IMR-90 (cell line): ENCODE data around the gene LSMEM2. TPM values are rescaled to one million over a fixed set of nuclear protein-coding genes. Genes with fewer than 3 reads are reported as not detected.

Source experiments
- ATAC-seq: fragments of 200-7000 bp; cut with Tn5 transposase; 2 replicates; pipeline ENCODE4 v1.9.1; 2020; ENCODE audit warnings: low read depth, mild to moderate bottlenecking, moderate library complexity
- BruUV-seq: library from RNA; stranded (reverse); fragments of 400-500 nt; replicated peaks from 2 replicates; lab custom pipeline; 2021; lab: Mats Ljungman, UMichigan
- CTCF ChIA-PET: fragments of 300-600 bp; formaldehyde crosslinking; extraction: SDS; loops from one replicate; lab custom pipeline; 2021; ENCODE audit warnings: antibody characterized with exemption; lab: Yijun Ruan, JAX
- POLR2A ChIA-PET: fragments of 300-600 bp; sonication (Branson Sonifier 250); formaldehyde crosslinking; loops from one replicate; lab custom pipeline; 2022; ENCODE audit warnings: antibody characterized with exemption; ENCODE audit not compliant: unreplicated experiment; lab: Charles Lee
- DNase-seq: peaks from one replicate; pipeline ENCODE4 v3.0.0; 2013
- H2AFZ ChIP-seq: replicated peaks from 2 replicates; pipeline ENCODE3; 2013; ENCODE audit warnings: low read length, mild to moderate bottlenecking; ENCODE audit not compliant: poor library complexity
- H2AK5ac ChIP-seq: 2 replicates; pipeline ENCODE4 v1.6.1; 2013; ENCODE audit warnings: low read depth, low read length, inconsistent platforms
- H2AK9ac ChIP-seq: replicated peaks from 2 replicates; pipeline ENCODE3; 2013; ENCODE audit warnings: mild to moderate bottlenecking, low read depth, low read length, moderate library complexity; ENCODE audit not compliant: poor library complexity
- H2BK120ac ChIP-seq: 2 replicates; pipeline ENCODE4 v1.6.1; 2013; ENCODE audit warnings: low read depth, low read length, inconsistent platforms
- H2BK15ac ChIP-seq: 3 replicates; pipeline ENCODE4 v1.6.1; 2013; ENCODE audit warnings: low read depth, low read length, inconsistent platforms
- H2BK20ac ChIP-seq: 2 replicates; pipeline ENCODE4 v1.6.1; 2013; ENCODE audit warnings: low read depth, mild to moderate bottlenecking, inconsistent platforms, low read length, moderate library complexity
- H2BK5ac ChIP-seq: 2 replicates; pipeline ENCODE4 v1.6.1; 2013; ENCODE audit warnings: mild to moderate bottlenecking, low read depth, low read length, inconsistent platforms; ENCODE audit not compliant: poor library complexity, severe bottlenecking
- H3K14ac ChIP-seq: replicated peaks from 2 replicates; pipeline ENCODE4 v1.6.1; 2013; ENCODE audit warnings: low read depth, low read length, inconsistent platforms
- H3K18ac ChIP-seq: 2 replicates; pipeline ENCODE4 v1.6.1; 2013; ENCODE audit warnings: low read depth, low read length, control low read depth
- H3K23ac ChIP-seq: 2 replicates; pipeline ENCODE4 v1.6.1; 2013; ENCODE audit warnings: low read depth, low read length, inconsistent platforms
- H3K27ac ChIP-seq: 2 replicates; pipeline ENCODE4 v1.5.1; 2013; ENCODE audit warnings: mild to moderate bottlenecking, control low read depth, low read length; ENCODE audit not compliant: insufficient read depth
- H3K27me3 ChIP-seq: 2 replicates; pipeline ENCODE4 v1.6.1; 2013; ENCODE audit warnings: low read length; ENCODE audit not compliant: control insufficient read depth, insufficient read depth
- H3K36me3 ChIP-seq: 2 replicates; pipeline ENCODE4 v1.6.1; 2013; ENCODE audit warnings: low read length, mixed read lengths; ENCODE audit not compliant: control insufficient read depth, insufficient read depth
- H3K4ac ChIP-seq: 2 replicates; pipeline ENCODE4 v1.6.1; 2013; ENCODE audit warnings: low read depth, low read length, inconsistent platforms
- H3K4me1 ChIP-seq: 2 replicates; pipeline ENCODE4 v1.6.1; 2013; ENCODE audit warnings: low read length, mixed read lengths; ENCODE audit not compliant: control insufficient read depth, insufficient read depth
- H3K4me2 ChIP-seq: 2 replicates; pipeline ENCODE4 v1.6.1; 2013; ENCODE audit warnings: low read depth, mild to moderate bottlenecking, control low read depth, low read length, moderate library complexity
- H3K4me3 ChIP-seq: 2 replicates; pipeline ENCODE4 v1.5.1; 2013; ENCODE audit warnings: low read depth, mild to moderate bottlenecking, control low read depth, low read length, moderate library complexity; ENCODE audit not compliant: insufficient read depth
- H3K56ac ChIP-seq: 2 replicates; pipeline ENCODE4 v1.6.1; 2013; ENCODE audit warnings: low read length, inconsistent platforms; ENCODE audit not compliant: insufficient read depth; ENCODE audit errors: extremely low read depth
- H3K79me1 ChIP-seq, 2 experiments: 2 replicates each; pipeline ENCODE4 v1.6.1; 2013; ENCODE audit warnings: low read length in 2 of 2, inconsistent platforms in 1 of 2, low read depth in 1 of 2
- H3K9ac ChIP-seq: 2 replicates; pipeline ENCODE4 v1.6.1; 2013; ENCODE audit warnings: low read depth, low read length, control low read depth
- H3K9me1 ChIP-seq: 2 replicates; pipeline ENCODE4 v1.6.1; 2013; ENCODE audit warnings: low read length, inconsistent platforms; ENCODE audit not compliant: insufficient read depth
- H3K9me3 ChIP-seq: 2 replicates; pipeline ENCODE4 v1.6.1; 2013; ENCODE audit warnings: low read length; ENCODE audit not compliant: control insufficient read depth, insufficient read depth
- H4K20me1 ChIP-seq: 2 replicates; pipeline ENCODE4 v1.6.1; 2013; ENCODE audit warnings: low read length, inconsistent platforms; ENCODE audit not compliant: insufficient read depth
- H4K5ac ChIP-seq: 2 replicates; pipeline ENCODE4 v1.6.1; 2013; ENCODE audit warnings: mild to moderate bottlenecking, low read depth, low read length, control low read depth
- H4K8ac ChIP-seq, 2 experiments: 2 replicates each; pipeline ENCODE4 v1.6.1; 2013; ENCODE audit warnings: low read depth in 2 of 2, low read length in 2 of 2, control low read depth in 1 of 2, inconsistent platforms in 1 of 2
- H4K91ac ChIP-seq: 2 replicates; pipeline ENCODE4 v1.6.1; 2013; ENCODE audit warnings: low read depth, low read length, inconsistent platforms; ENCODE audit not compliant: insufficient read depth
- BHLHE40 ChIP-seq: fragments of 150-350 bp; IDR thresholded peaks from 2 replicates; pipeline ENCODE4 v1.6.1; 2016; ENCODE audit warnings: mild to moderate bottlenecking, low read depth, low read length
- CEBPB ChIP-seq: IDR thresholded peaks from 2 replicates; pipeline ENCODE4 v1.6.1; 2012; ENCODE audit warnings: low read depth, low read length, improper control_type of control experiment
- CHD1 ChIP-seq: IDR thresholded peaks from 2 replicates; pipeline ENCODE4 v1.6.1; 2012; ENCODE audit warnings: low read depth, low read length, improper control_type of control experiment
- FOS ChIP-seq: fragments of 150-350 bp; IDR thresholded peaks from 2 replicates; pipeline ENCODE4 v1.6.1; 2016; ENCODE audit warnings: low read depth, low read length
- MAZ ChIP-seq: IDR thresholded peaks from 2 replicates; pipeline ENCODE4 v1.6.1; 2012; ENCODE audit warnings: low read depth, mild to moderate bottlenecking, low read length, improper control_type of control experiment, moderate library complexity, borderline replicate concordance
- MXI1 ChIP-seq: IDR thresholded peaks from 2 replicates; pipeline ENCODE4 v1.6.1; 2012; ENCODE audit warnings: low read depth, mild to moderate bottlenecking, low read length, moderate library complexity, borderline replicate concordance
- NFE2L2 ChIP-seq: fragments of 150-350 bp; IDR thresholded peaks from 2 replicates; pipeline ENCODE4 v1.6.1; 2016; ENCODE audit warnings: low read depth, mild to moderate bottlenecking, low read length
- POLR2A ChIP-seq: IDR thresholded peaks from 2 replicates; pipeline ENCODE4 v1.6.1; 2012; ENCODE audit warnings: mild to moderate bottlenecking, low read depth, low read length
- RAD21 ChIP-seq: IDR thresholded peaks from 2 replicates; pipeline ENCODE4 v1.6.1; 2012; ENCODE audit warnings: low read length, improper control_type of control experiment
- RCOR1 ChIP-seq: IDR thresholded peaks from 2 replicates; pipeline ENCODE4 v1.6.1; 2012; ENCODE audit warnings: mild to moderate bottlenecking, low read length, improper control_type of control experiment; ENCODE audit not compliant: insufficient replicate concordance
- RFX5 ChIP-seq: IDR thresholded peaks from 2 replicates; pipeline ENCODE4 v1.8.0; 2012; ENCODE audit warnings: low read depth, mild to moderate bottlenecking, low read length, moderate library complexity
- SMC3 ChIP-seq: fragments of 150-350 bp; IDR thresholded peaks from 2 replicates; pipeline ENCODE4 v1.6.1; 2016; ENCODE audit warnings: low read depth, mild to moderate bottlenecking, antibody characterized with exemption, low read length, moderate library complexity
- WGBS, 2 experiments: methylation state at CpG; one replicate each; pipeline versions ENCODE4 v1.1.5 to v1.1.7; 2013; ENCODE audit warnings: missing lambda C conversion rate in 2 of 2; ENCODE audit not compliant: insufficient read length in 1 of 2; ENCODE audit errors: extremely low coverage in 2 of 2; 5-methylcytosine and 5-hydroxymethylcytosine counted together
- dilution Hi-C: fragments of 300-500 bp; cut with HindIII; formaldehyde crosslinking; loops from one replicate; pipeline ENCODE4 v1.14.3; 2018; ENCODE audit warnings: low sequenced_read_pairs; ENCODE audit not compliant: unreplicated experiment
- in situ Hi-C: fragments of 300-500 bp; cut with MboI; formaldehyde crosslinking; loops from 3 replicates; pipeline ENCODE4 v1.14.3; 2019; ENCODE audit warnings: low sequenced_read_pairs, inconsistent platforms, mixed read lengths
- intact Hi-C: fragments of 100-400 bp; cut with micrococcal nuclease; formaldehyde crosslinking; loops from 2 replicates; pipeline ENCODE4 v1.10.0; 2022
- polyA plus RNA-seq, 3 experiments: library from polyadenylated mRNA; depleted of rRNA; stranded (reverse); fragments of >200 nt; gene quantifications; 2 replicates each; pipeline ENCODE4 v1.2.3, GENCODE V29; 2012; ENCODE audit warnings: low replicate concordance in 1 of 3
- total RNA-seq: library from RNA; depleted of rRNA; stranded (reverse); fragments of >200 nt; gene quantifications from 2 replicates; pipeline ENCODE4 v1.2.3, GENCODE V29; 2012
- TF ChIP-seq, protein P1 (sequence below): conservative IDR thresholded peaks from 2 replicates; pipeline ENCODE4 v1.5.1; 2012; ENCODE audit warnings: mild to moderate bottlenecking, low read depth, low read length, improper control_type of control experiment
- TF ChIP-seq, protein P2 (sequence below): fragments of 150-350 bp; IDR thresholded peaks from 2 replicates; pipeline ENCODE4 v1.6.1; 2017; ENCODE audit warnings: mild to moderate bottlenecking, antibody characterized with exemption, low read length, low read depth
- TF ChIP-seq, protein P3 (sequence below): fragments of 150-350 bp; IDR thresholded peaks from 2 replicates; pipeline ENCODE4 v1.6.1; 2016; ENCODE audit warnings: low read depth, mild to moderate bottlenecking, low read length, moderate library complexity, borderline replicate concordance

The LSMEM2 gene
- total and polyA plus RNA-seq, 2 of the 4 experiments (the other 2 are of a cell fraction), result under 0.01 TPM; not detected in 1

DNA sequence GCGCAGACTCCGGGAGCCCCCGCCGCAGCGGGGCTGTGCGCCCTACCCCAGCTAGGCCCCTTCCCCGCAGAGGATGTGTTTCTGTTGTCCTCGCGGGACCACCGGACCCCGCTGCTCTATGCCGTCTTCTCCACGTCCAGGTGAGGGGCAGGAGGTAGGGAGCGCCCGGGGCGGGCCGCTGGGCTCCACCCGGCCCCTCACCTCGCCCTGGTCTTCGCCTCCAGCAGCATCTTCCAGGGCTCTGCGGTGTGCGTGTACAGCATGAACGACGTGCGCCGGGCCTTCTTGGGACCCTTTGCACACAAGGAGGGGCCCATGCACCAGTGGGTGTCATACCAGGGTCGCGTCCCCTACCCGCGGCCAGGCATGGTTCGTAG lies 5.2 kb upstream of the LSMEM2 start:
- H3K4me3 ChIP-seq, result no peak overlapping the region
- no peak overlapping the region for H3K14ac ChIP-seq
- H2AK9ac ChIP-seq, result peak overlapping the region; percentile 45
- DNase-seq (no peak), ATAC-seq (no peak)
- CTCF ChIA-PET, result no interaction called here
- peaks cover 14% of the 10 kb centered on the region for H3K9me1 ChIP-seq
- no peak overlapping the region for H4K91ac ChIP-seq
- BruUV-seq, result no TSS peak
- peak overlapping the region; percentile 82 for H2AFZ ChIP-seq
- H3K79me1 ChIP-seq, result peaks cover 3 to 21% of the 10 kb centered on the region in 2 experiments; a peak in 3 of 4 replicates
- H2AK5ac ChIP-seq, result 0 out of 2 replicates have a peak overlapping the region, but pooled peaks have one; percentile 16
- no peaks in the 10 kb centered on the region for H3K27me3 ChIP-seq
- intact Hi-C loops, result loop anchor here (1.0 kb wide), 3 partner anchors 13 to 81 kb away; no protein-coding TSS in a partner anchor
- H2BK120ac ChIP-seq, result no peak overlapping the region
- H2BK15ac ChIP-seq, result no peak overlapping the region
- H3K36me3 ChIP-seq, result peaks cover 20% of the 10 kb centered on the region; the same call in 1 of the 2 replicates
- H4K5ac ChIP-seq, result no peak overlapping the region
- dilution Hi-C loops, result no loop called here
- whole genome bisulfite sequencing, 2 experiments, result 56% methylated on average over 6 of the region's 31 CpGs; no CpG with 5 or more reads in 1 of the 2 experiments
- H3K23ac ChIP-seq, result no peak overlapping the region
- H2BK20ac ChIP-seq, result no peak overlapping the region
- no peak overlapping the region for H3K18ac ChIP-seq
- no peak overlapping the region for H4K8ac ChIP-seq
- H2BK5ac ChIP-seq, result no peak overlapping the region
- in situ Hi-C loops, result loop anchor here (5.0 kb wide), 2 partner anchors 46 to 81 kb away; partner anchors contain the start of gene GNAT1
- no peak overlapping the region for H3K4me2 ChIP-seq
- H3K56ac ChIP-seq, result no peak overlapping the region
- POLR2A ChIA-PET, result no interaction called here
- TF ChIP-seq NFE2L2 (no peak), RCOR1 (no peak), RAD21 (no peak), FOS (no peak), SMC3 (no peak), MXI1 (no peak), CEBPB (no peak), CHD1 (no peak), RFX5 (no peak), POLR2A (no peak), MAZ (no peak), BHLHE40 (no peak)
- TF ChIP-seq, protein P1, sequence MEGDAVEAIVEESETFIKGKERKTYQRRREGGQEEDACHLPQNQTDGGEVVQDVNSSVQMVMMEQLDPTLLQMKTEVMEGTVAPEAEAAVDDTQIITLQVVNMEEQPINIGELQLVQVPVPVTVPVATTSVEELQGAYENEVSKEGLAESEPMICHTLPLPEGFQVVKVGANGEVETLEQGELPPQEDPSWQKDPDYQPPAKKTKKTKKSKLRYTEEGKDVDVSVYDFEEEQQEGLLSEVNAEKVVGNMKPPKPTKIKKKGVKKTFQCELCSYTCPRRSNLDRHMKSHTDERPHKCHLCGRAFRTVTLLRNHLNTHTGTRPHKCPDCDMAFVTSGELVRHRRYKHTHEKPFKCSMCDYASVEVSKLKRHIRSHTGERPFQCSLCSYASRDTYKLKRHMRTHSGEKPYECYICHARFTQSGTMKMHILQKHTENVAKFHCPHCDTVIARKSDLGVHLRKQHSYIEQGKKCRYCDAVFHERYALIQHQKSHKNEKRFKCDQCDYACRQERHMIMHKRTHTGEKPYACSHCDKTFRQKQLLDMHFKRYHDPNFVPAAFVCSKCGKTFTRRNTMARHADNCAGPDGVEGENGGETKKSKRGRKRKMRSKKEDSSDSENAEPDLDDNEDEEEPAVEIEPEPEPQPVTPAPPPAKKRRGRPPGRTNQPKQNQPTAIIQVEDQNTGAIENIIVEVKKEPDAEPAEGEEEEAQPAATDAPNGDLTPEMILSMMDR, result no peak
- TF ChIP-seq, protein P2, sequence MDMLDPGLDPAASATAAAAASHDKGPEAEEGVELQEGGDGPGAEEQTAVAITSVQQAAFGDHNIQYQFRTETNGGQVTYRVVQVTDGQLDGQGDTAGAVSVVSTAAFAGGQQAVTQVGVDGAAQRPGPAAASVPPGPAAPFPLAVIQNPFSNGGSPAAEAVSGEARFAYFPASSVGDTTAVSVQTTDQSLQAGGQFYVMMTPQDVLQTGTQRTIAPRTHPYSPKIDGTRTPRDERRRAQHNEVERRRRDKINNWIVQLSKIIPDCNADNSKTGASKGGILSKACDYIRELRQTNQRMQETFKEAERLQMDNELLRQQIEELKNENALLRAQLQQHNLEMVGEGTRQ, result no peak
- TF ChIP-seq, protein P3, sequence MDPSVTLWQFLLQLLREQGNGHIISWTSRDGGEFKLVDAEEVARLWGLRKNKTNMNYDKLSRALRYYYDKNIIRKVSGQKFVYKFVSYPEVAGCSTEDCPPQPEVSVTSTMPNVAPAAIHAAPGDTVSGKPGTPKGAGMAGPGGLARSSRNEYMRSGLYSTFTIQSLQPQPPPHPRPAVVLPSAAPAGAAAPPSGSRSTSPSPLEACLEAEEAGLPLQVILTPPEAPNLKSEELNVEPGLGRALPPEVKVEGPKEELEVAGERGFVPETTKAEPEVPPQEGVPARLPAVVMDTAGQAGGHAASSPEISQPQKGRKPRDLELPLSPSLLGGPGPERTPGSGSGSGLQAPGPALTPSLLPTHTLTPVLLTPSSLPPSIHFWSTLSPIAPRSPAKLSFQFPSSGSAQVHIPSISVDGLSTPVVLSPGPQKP, result no peak
- peaks cover 25% of the 10 kb centered on the region for H3K4me1 ChIP-seq
- H3K9me3 ChIP-seq, result no peaks in the 10 kb centered on the region
- H4K20me1 ChIP-seq, result no peaks in the 10 kb centered on the region
- no peak overlapping the region for H3K4ac ChIP-seq
- H3K9ac ChIP-seq, result no peak overlapping the region
- no peak overlapping the region for H3K27ac ChIP-seq
